Measurements from ENCODE around the gene SCARF2.

SCARF2 gene

DNA sequence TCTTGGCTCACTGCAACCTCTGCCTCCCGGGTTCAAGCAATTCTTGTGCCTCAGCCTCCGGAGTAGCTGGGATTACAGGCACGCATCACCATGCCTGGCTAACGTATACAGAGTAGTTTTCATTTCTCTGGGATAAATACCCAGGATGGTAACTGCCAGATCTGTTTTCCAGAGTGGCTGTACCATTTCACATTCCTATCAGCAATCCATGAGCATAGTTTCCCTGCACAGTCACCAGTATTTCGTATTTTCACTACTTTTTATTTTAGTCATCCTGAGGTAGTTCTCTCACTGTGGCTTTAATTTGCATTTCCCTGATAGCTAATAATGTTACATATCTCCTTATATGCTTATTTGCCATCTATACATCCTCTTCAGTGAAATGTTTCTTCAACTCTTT lies 11.0 kb upstream of the SCARF2 start:
- Histone ChIP-seq H3K4me3 (replicated peaks; ENCODE audit: insufficient read depth, low read length) (no peak overlapping the region), H3K27me3 (ENCODE audit: insufficient read depth, poor library complexity, severe bottlenecking) (no peaks in the 10 kb centered on the region), H3K27ac (replicated peaks) (no peak overlapping the region)
- no peak for DNase-seq (ENCODE audit: low read depth in 1 of 2, low spot score in 1 of 2)
- TF ChIP-seq SPI1 (IDR thresholded peaks at IDR 0.05; ENCODE audit: borderline replicate concordance, low read depth) (no peak), CTCF (IDR thresholded peaks at IDR 0.05; ENCODE audit: insufficient read depth, low read length) (no peak), POLR2AphosphoS5 (IDR thresholded peaks at IDR 0.05; ENCODE audit: low read depth) (no peak), GABPA (IDR thresholded peaks at IDR 0.05; ENCODE audit: low read depth) (no peak)
- TF ChIP-seq, protein P1, sequence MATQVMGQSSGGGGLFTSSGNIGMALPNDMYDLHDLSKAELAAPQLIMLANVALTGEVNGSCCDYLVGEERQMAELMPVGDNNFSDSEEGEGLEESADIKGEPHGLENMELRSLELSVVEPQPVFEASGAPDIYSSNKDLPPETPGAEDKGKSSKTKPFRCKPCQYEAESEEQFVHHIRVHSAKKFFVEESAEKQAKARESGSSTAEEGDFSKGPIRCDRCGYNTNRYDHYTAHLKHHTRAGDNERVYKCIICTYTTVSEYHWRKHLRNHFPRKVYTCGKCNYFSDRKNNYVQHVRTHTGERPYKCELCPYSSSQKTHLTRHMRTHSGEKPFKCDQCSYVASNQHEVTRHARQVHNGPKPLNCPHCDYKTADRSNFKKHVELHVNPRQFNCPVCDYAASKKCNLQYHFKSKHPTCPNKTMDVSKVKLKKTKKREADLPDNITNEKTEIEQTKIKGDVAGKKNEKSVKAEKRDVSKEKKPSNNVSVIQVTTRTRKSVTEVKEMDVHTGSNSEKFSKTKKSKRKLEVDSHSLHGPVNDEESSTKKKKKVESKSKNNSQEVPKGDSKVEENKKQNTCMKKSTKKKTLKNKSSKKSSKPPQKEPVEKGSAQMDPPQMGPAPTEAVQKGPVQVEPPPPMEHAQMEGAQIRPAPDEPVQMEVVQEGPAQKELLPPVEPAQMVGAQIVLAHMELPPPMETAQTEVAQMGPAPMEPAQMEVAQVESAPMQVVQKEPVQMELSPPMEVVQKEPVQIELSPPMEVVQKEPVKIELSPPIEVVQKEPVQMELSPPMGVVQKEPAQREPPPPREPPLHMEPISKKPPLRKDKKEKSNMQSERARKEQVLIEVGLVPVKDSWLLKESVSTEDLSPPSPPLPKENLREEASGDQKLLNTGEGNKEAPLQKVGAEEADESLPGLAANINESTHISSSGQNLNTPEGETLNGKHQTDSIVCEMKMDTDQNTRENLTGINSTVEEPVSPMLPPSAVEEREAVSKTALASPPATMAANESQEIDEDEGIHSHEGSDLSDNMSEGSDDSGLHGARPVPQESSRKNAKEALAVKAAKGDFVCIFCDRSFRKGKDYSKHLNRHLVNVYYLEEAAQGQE (IDR thresholded peaks at IDR 0.05; ENCODE audit: insufficient replicate concordance, low read depth): no peak

DNA sequence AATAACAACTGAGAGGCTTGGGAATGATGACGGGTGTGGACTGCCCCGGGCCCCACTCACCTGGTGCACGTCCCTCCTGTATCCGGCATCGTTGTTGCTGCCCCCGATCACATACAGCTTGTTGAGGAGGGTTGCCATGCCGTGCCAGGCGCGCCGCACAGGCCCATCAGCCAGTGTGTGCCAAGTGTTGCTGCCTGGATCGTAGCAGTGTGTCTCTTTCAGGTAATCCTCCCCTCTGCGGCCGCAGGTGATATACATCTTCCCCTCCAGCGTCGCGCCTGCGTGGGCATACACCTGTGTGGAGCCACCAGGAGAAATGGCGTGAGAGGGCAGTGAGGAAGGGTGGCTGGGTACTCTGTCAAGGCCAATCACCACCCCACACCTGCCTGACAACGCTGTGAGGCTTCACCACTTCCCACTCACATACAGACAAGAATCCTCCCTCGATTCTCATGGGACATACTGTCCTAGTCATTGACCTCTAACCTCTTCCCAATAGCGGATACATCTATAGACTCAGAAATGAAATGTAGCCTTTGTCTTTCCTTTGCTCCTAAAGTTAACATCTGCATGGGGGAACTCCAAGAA lies 8.9 kb upstream of the SCARF2 start:
- no peak for DNase-seq (ENCODE audit: low read depth in 1 of 2, low spot score in 1 of 2)
- H3K27me3 ChIP-seq (ENCODE audit: insufficient read depth, poor library complexity, severe bottlenecking): no peaks in the 10 kb centered on the region
- H3K27ac ChIP-seq (replicated peaks): no peak overlapping the region
- TF ChIP-seq, protein P1 (IDR thresholded peaks at IDR 0.05; ENCODE audit: insufficient replicate concordance, low read depth): no peak
- TF ChIP-seq CTCF (IDR thresholded peaks at IDR 0.05; ENCODE audit: insufficient read depth, low read length) (no peak), POLR2AphosphoS5 (IDR thresholded peaks at IDR 0.05; ENCODE audit: low read depth) (no peak), SPI1 (IDR thresholded peaks at IDR 0.05; ENCODE audit: borderline replicate concordance, low read depth) (no peak), GABPA (IDR thresholded peaks at IDR 0.05; ENCODE audit: low read depth) (no peak)
- no peak overlapping the region for H3K4me3 ChIP-seq (replicated peaks; ENCODE audit: insufficient read depth, low read length)

DNA sequence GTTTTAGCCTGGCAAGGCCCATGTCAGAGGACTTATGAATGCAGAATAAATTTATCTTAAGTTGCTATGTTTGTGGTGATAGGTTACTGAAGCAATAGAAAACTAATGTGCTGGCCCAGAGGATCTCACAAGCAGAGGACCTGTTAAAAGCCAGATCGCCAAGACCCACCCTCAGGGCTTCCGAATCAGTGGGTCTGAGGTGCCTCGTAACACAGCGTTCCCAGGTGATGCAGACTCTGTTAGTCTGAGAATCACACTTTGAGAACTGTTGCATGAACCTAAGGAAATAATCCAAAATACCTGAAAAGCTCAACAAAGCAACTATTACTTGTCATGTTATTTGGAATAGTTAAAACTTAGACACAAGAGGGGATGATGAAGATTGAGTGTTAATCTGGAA lies 6.7 kb upstream of the SCARF2 start:
- peaks cover 3% of the 10 kb centered on the region for H3K27me3 ChIP-seq (ENCODE audit: insufficient read depth, poor library complexity, severe bottlenecking)
- no peak for DNase-seq (ENCODE audit: low read depth in 1 of 2, low spot score in 1 of 2)
- no peak overlapping the region for H3K27ac ChIP-seq (replicated peaks)
- TF ChIP-seq POLR2AphosphoS5 (IDR thresholded peaks at IDR 0.05; ENCODE audit: low read depth): no peak
- TF ChIP-seq, protein P1 (IDR thresholded peaks at IDR 0.05; ENCODE audit: insufficient replicate concordance, low read depth): no peak
- TF ChIP-seq GABPA (IDR thresholded peaks at IDR 0.05; ENCODE audit: low read depth): no peak
- no peak overlapping the region for H3K4me3 ChIP-seq (replicated peaks; ENCODE audit: insufficient read depth, low read length)
